B cell (primary cell): ENCODE results near the gene CARD9. TPM values are rescaled to one million over a fixed set of nuclear protein-coding genes. Genes with fewer than 3 reads are reported as not detected.

Experiments used
- ATAC-seq: fragments of 200-7000 bp; cut with Tn5 transposase; one replicate; pipeline ENCODE4 v1.10.0; 2021; ENCODE audit warnings: low read depth, mild to moderate bottlenecking, moderate number of reproducible peaks, moderate library complexity
- CTCF ChIA-PET: fragments of 350-600 bp; sonication (Branson Sonifier 250); formaldehyde crosslinking; loops from one replicate; lab custom pipeline; 2021; ENCODE audit warnings: antibody characterized with exemption, inconsistent platforms; lab: Charles Lee
- POLR2A ChIA-PET: fragments of 350-600 bp; sonication (Branson Sonifier 250); formaldehyde crosslinking; loops from one replicate; lab custom pipeline; 2021; ENCODE audit warnings: antibody characterized with exemption; lab: Charles Lee
- DNase-seq: peaks from one replicate; pipeline ENCODE4 v3.0.0; 2013
- H2AFZ ChIP-seq: 2 replicates; pipeline ENCODE4 v1.6.1; 2012; ENCODE audit warnings: mild to moderate bottlenecking, low read depth, low read length; ENCODE audit not compliant: insufficient read depth, poor library complexity, severe bottlenecking
- H3K27ac ChIP-seq, 2 donors: 1 replicate in 1 of 2; 2 replicates in 1 of 2; pipeline ENCODE4 v1.5.1; 2012 to 2013; ENCODE audit warnings: low read length in 2 of 2, mild to moderate bottlenecking in 2 of 2, moderate library complexity in 1 of 2
- H3K27me3 ChIP-seq, 4 experiments: fragments of 200-600 bp in 1 of 4; sonication (generic) in 1 of 4; replicated peaks in 1 of 4; 1 replicate in 2 of 4; 2 replicates in 2 of 4; pipeline versions ENCODE4 v1.6.1 to v1.7.0; 2013 to 2016; ENCODE audit warnings: low read length in 3 of 4, mild to moderate bottlenecking in 2 of 4, mixed read lengths in 1 of 4, moderate library complexity in 1 of 4; ENCODE audit not compliant: insufficient read depth in 4 of 4, control insufficient read depth in 3 of 4; ENCODE audit errors: control extremely low read depth in 1 of 4
- H3K36me3 ChIP-seq, 2 experiments: replicated peaks in 1 of 2; 1 replicate in 1 of 2; 2 replicates in 1 of 2; pipeline versions ENCODE4 v1.6.1 to v1.7.1; 2013; ENCODE audit warnings: low read length in 1 of 2; ENCODE audit not compliant: insufficient read depth in 2 of 2, control insufficient read depth in 1 of 2; ENCODE audit errors: control extremely low read depth in 1 of 2, extremely low read depth in 1 of 2
- H3K4me1 ChIP-seq, 2 donors: fragments of 200-600 bp in 1 of 2; sonication (generic) in 1 of 2; 1 replicate in 1 of 2; 2 replicates in 1 of 2; pipeline versions ENCODE4 v1.5.1 to v1.6.1; 2013 to 2017; ENCODE audit warnings: low read length in 2 of 2; ENCODE audit not compliant: control insufficient read depth in 2 of 2, insufficient read depth in 2 of 2
- H3K4me2 ChIP-seq: replicated peaks from 2 replicates; pipeline ENCODE3; 2012; ENCODE audit warnings: mild to moderate bottlenecking, low read depth, low read length; ENCODE audit not compliant: poor library complexity, severe bottlenecking
- H3K4me3 ChIP-seq, 5 experiments: fragments of 200-600 bp in 1 of 5; sonication (generic) in 1 of 5; 1 replicate in 3 of 5; 2 replicates in 2 of 5; pipeline versions ENCODE4 v1.5.1 to v1.7.0; 2011 to 2016; ENCODE audit warnings: low read length in 4 of 5, mild to moderate bottlenecking in 4 of 5, low read depth in 2 of 5, control low read depth in 1 of 5, moderate library complexity in 1 of 5; ENCODE audit not compliant: insufficient read depth in 1 of 5; ENCODE audit errors: control extremely low read depth in 1 of 5, extremely low read depth in 1 of 5
- H3K79me2 ChIP-seq: fragments of 200-600 bp; sonication (generic); one replicate; pipeline ENCODE4 v1.6.0; 2016; ENCODE audit warnings: low read length; ENCODE audit not compliant: control insufficient read depth, insufficient read depth
- H3K9ac ChIP-seq: fragments of 200-600 bp; sonication (generic); 2 replicates; pipeline ENCODE4 v1.6.1; 2017; ENCODE audit warnings: mild to moderate bottlenecking, low read length, moderate library complexity
- H3K9me3 ChIP-seq, 3 donors: one replicate each; pipeline versions ENCODE4 v1.6.1 to v1.7.1; 2013; ENCODE audit warnings: low read length in 2 of 3; ENCODE audit not compliant: control insufficient read depth in 2 of 3, insufficient read depth in 1 of 3; ENCODE audit errors: control extremely low read depth in 1 of 3
- H4K20me1 ChIP-seq: 2 replicates; pipeline ENCODE4 v1.6.0; 2012; ENCODE audit warnings: mild to moderate bottlenecking, low read length; ENCODE audit not compliant: insufficient read depth, control insufficient read depth, poor library complexity, severe bottlenecking
- H3K27ac Mint-ChIP-seq: one replicate; pipeline ENCODE4 v1.8.0; 2021; ENCODE audit warnings: mixed read lengths
- H3K27me3 Mint-ChIP-seq: one replicate; pipeline ENCODE4 v1.8.0; 2021; ENCODE audit warnings: mixed read lengths
- H3K4me1 Mint-ChIP-seq: one replicate; pipeline ENCODE4 v1.8.0; 2021; ENCODE audit warnings: mixed read lengths
- H3K4me3 Mint-ChIP-seq: one replicate; pipeline ENCODE4 v1.8.0; 2021; ENCODE audit warnings: mixed read lengths
- H3K9me3 Mint-ChIP-seq: one replicate; pipeline ENCODE4 v1.8.0; 2022; ENCODE audit warnings: mixed read lengths; ENCODE audit not compliant: insufficient read depth
- EZH2 ChIP-seq: IDR thresholded peaks from 2 replicates; pipeline ENCODE4 v1.6.1; 2012; ENCODE audit warnings: borderline replicate concordance, low read depth, mild to moderate bottlenecking, moderate library complexity, low read length; ENCODE audit not compliant: insufficient read depth, poor library complexity, severe bottlenecking
- WGBS: methylation state at CpG from one replicate; pipeline ENCODE4 v1.1.5; 2013; ENCODE audit warnings: missing lambda C conversion rate; ENCODE audit not compliant: insufficient coverage; 5-methylcytosine and 5-hydroxymethylcytosine counted together
- intact Hi-C: fragments of 100-400 bp; cut with micrococcal nuclease; formaldehyde crosslinking; loops from one replicate; pipeline ENCODE4 v1.10.0; 2022
- polyA plus RNA-seq: library from polyadenylated mRNA; depleted of rRNA; stranded (reverse); fragments of >200 nt; gene quantifications from 2 replicates; pipeline ENCODE4 v1.2.3, GENCODE V29; 2012
- total RNA-seq, 2 donors: library from RNA; stranded (reverse); fragments of 120-200 nt in 1 of 2; gene quantifications; 1 replicate in 1 of 2; 2 replicates in 1 of 2; pipeline versions ENCODE4 v1.2.3 to v1.2.4, GENCODE V29; 2013 to 2022
- TF ChIP-seq, protein P1 (sequence below): fragments of 200-600 bp; IDR thresholded peaks from one replicate; pipeline ENCODE4 v1.8.0; 2022; ENCODE audit warnings: antibody characterized with exemption, mild to moderate bottlenecking

Gene CARD9
- total and polyA plus RNA-seq, 2 donors (not counting 1 experiment from before 2014, with no cell fraction given), result 0.57 to 1.1 TPM

DNA sequence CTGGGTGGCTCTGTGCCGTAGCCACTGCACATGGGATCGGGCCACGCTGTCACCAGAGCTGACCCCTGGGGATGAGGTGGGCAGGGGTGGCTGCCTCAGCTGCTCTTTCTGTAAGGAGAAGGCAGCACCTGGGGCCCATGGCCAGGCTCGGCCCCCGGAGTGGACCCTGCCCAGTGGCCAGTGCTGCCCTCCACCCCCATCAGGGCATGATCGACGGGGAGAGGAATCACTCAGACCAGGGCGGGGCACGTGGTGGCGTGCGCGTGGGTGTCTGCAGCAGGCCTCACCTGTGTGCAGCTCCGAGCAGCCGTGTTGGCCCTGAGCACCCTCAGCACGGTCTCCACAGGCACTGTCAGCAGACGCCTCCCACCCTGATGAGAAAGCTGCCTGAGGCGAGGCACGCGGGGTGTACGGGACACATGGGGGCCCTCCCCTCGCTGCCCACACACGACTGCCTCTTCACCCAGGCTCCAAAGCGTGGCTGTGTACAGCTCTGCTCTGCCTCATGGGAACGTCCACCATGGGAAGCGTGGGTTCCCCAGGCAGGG lies 8.6 kb upstream of the CARD9 start:
- H3K4me2 ChIP-seq, result no peak overlapping the region
- Mint-ChIP-seq H3K4me1 (no peaks in the 10 kb centered on the region), H3K27ac (no peak overlapping the region), H3K4me3 (no peak overlapping the region), H3K9me3 (no peaks in the 10 kb centered on the region), H3K27me3 (no peaks in the 10 kb centered on the region)
- no peaks in the 10 kb centered on the region for H3K4me1 ChIP-seq
- WGBS, result 96% methylated on average over 25 of the region's 25 CpGs
- H2AFZ ChIP-seq, result no peak overlapping the region
- no peaks in the 10 kb centered on the region for H3K79me2 ChIP-seq
- no peaks in the 10 kb centered on the region for H3K27me3 ChIP-seq
- TF ChIP-seq, protein P1, sequence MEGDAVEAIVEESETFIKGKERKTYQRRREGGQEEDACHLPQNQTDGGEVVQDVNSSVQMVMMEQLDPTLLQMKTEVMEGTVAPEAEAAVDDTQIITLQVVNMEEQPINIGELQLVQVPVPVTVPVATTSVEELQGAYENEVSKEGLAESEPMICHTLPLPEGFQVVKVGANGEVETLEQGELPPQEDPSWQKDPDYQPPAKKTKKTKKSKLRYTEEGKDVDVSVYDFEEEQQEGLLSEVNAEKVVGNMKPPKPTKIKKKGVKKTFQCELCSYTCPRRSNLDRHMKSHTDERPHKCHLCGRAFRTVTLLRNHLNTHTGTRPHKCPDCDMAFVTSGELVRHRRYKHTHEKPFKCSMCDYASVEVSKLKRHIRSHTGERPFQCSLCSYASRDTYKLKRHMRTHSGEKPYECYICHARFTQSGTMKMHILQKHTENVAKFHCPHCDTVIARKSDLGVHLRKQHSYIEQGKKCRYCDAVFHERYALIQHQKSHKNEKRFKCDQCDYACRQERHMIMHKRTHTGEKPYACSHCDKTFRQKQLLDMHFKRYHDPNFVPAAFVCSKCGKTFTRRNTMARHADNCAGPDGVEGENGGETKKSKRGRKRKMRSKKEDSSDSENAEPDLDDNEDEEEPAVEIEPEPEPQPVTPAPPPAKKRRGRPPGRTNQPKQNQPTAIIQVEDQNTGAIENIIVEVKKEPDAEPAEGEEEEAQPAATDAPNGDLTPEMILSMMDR, result no peak
- no peak for TF ChIP-seq EZH2
- DNase-seq (no peak), ATAC-seq (no peak)
- H3K36me3 ChIP-seq, result peaks cover 0 to 19% of the 10 kb centered on the region in 2 experiments
- CTCF ChIA-PET, result interaction anchor here (1.1 kb wide), 1 partner anchor 19 kb away, joined by 3 read pairs; the partner anchor contains the start of gene DNLZ
- intact Hi-C loops, result no loop called here
- H3K27ac ChIP-seq, result no peak overlapping the region
- POLR2A ChIA-PET, result no interaction called here
- no peaks in the 10 kb centered on the region for H3K9me3 ChIP-seq
- H4K20me1 ChIP-seq, result no peaks in the 10 kb centered on the region
- no peak overlapping the region for H3K9ac ChIP-seq
- H3K4me3 ChIP-seq, result no peak overlapping the region

DNA sequence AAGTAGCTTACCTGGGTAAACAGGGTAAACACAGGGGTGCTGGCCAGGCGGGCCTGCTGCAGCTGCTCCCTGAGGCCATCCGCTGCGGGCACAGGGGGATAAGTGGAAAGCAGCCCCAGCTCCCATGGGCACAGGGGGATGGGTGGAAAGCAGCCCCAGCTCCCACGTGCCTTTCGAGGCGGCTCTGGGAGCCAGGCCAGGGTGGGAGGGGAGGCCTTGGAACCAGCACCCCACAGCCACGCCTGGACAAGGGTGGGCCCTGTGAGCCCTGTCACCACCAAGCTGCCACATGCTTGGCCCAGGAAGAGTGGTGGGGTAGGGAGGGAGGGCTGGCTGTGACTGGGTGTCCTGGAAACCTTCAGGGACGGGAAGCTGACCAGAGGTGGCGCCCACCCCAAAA lies 7.8 kb upstream of the CARD9 start:
- Mint-ChIP-seq H3K27ac (no peak overlapping the region), H3K9me3 (no peaks in the 10 kb centered on the region), H3K4me3 (no peak overlapping the region), H3K4me1 (no peaks in the 10 kb centered on the region), H3K27me3 (no peaks in the 10 kb centered on the region)
- no peaks in the 10 kb centered on the region for H3K4me1 ChIP-seq
- no peak for ATAC-seq
- H3K27me3 ChIP-seq, result no peaks in the 10 kb centered on the region
- H3K27ac ChIP-seq, result no peak overlapping the region
- TF ChIP-seq, protein P1, result no peak
- TF ChIP-seq EZH2, result no peak
- no peak overlapping the region for H3K4me3 ChIP-seq
- WGBS, result 96% methylated on average over 8 of the region's 9 CpGs
- no peak overlapping the region for H2AFZ ChIP-seq
- no peak overlapping the region for H3K9ac ChIP-seq
- no peak overlapping the region for H3K4me2 ChIP-seq
- POLR2A ChIA-PET, result no interaction called here
- intact Hi-C loops, result no loop called here
- CTCF ChIA-PET, result interaction anchor here (1.1 kb wide), 1 partner anchor 18 kb away, joined by 3 read pairs; the partner anchor contains the start of gene DNLZ
- H3K36me3 ChIP-seq, result peaks cover 0 to 17% of the 10 kb centered on the region in 2 experiments
- no peaks in the 10 kb centered on the region for H3K9me3 ChIP-seq
- no peak for DNase-seq
- no peaks in the 10 kb centered on the region for H4K20me1 ChIP-seq
- no peaks in the 10 kb centered on the region for H3K79me2 ChIP-seq
